NCI-H1694 treated with DMSO at 0.1 percent for 48 hours (cell line): ENCODE results near the gene JSRP1.
"Not testable (repeated sequence)": the region's sequence is repeated elsewhere in the genome, so short reads cannot be mapped to it uniquely, and the experiment has no call there.

Experiments
- DNase-seq: peaks from one replicate; lab custom pipeline; 2025; lab: John Stamatoyannopoulos, UW

Gene JSRP1

DNA sequence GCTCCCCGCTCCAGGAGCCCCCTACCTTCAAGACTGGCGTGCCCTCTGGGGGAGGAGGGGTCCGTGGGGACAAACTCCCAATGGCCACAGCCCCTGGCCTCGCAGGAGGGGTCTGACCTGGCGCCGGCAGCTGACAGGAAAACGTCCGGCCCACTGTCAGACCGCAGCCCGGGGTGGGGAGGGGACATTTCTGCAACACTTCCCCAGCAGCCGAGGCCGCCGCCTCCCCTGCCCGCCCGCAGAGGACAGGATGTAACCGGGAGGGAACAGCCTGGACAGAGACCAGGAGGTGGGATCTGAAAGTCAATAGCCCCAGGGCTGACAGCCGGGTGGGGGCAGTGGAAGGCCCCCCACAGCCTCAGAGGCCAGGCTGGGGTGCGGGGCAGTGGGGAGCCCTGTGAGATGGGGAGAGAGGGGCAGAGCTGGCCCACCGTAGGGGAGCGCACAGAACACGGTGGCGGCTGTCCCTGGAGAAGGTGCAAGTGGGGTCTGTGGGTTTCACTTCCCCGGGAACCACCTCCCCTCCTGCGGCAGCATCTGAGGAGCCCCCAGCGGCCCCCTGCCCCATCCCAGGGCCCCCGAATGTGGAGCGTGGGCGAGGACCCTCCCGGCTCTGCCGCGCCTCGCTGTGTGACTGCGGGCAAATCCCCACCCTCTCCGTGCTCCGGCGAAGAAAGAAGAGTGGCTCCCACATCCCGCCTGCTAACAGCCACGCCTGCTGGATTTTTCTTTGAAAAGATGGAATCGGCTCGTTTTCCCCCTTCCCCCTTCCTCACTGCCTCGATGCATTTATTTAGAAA is 26.0 kb upstream of the JSRP1 start, which contains the start of gene PEAK3:
TSS of gene PEAK3 (minus strand) at position 114 of the 800 bp plus-strand sequence. CDS start 1,244 bp downstream, outside the sequence.
- DNase-seq, result no peak

GRCh38 chr19:2281265-2282061 is 25.2 kb upstream of the JSRP1 start:
- not testable (repeated sequence) for DNase-seq

DNA sequence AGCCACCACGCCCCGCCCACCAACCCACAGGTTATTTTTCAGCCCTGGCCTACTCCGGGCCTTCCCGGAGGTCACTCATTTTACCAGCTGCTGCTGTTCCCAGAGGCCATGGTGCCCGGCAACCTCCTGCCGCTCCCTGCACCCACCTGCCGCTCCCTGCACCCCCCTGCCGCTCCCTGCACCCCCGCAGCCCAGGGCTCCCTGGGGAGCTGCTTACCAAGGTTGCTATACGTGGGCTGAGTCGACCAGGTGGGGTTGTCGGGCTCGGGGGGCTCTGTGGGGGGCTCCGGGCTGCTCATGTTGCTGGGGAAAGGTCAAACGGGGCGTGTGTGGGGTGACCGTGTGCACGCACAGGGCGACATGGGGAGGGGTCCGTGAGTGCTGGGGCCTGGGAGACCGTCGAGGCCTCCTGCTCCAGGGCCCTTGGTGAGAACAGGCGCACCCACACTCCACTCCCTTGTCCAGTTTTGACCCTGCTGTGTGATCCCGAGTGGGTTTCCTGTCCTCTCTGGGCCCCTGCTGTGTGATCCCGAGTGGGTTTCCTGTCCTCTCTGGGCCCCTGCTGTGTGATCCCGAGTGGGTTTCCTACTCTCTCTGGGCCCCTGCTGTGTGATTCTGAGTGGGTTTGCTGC is 24.5 kb upstream of the JSRP1 start:
- DNase-seq, result no peak

GRCh38 chr19:2278459-2279158 is 22.4 kb upstream of the JSRP1 start:
- no peak for DNase-seq

GRCh38 chr19:2277138-2277537 is 20.9 kb upstream of the JSRP1 start:
- no peak for DNase-seq

GRCh38 chr19:2276429-2276986 is 20.3 kb upstream of the JSRP1 start:
- DNase-seq, result no peak

GRCh38 chr19:2275588-2276428 is 19.6 kb upstream of the JSRP1 start:
- DNase-seq, result no peak

DNA sequence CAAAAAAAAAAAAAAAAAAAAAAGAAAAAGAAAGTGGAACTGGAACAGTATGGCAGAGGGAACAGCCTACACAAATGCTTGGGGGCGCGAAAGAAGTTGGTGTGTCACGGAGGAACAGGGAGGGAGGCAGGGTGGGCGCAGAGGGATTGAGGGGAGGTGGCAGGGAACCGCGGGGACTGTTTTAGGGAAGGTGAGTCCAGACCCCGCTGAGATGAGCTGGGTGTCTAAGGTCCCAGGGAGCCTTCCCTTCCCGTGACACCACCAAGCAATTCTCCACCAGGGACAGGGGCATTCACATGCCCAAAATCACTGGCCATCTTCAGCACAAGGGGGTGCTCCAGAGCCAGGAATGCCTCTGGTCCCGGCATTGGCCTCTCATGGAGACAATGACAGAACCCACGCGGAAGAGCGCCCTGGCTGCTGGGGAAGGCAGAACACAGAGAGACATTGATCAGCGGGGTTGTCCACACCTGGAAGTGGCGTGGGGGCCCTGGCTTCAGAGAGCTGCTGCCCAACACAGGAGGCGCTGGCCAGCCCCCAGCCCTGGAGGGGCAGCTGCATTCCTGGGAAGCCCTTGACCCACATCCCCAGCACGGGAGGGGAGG is 18.8 kb upstream of the JSRP1 start:
- DNase-seq, result peak; percentile 53

GRCh38 chr19:2274185-2274711 is 18.0 kb upstream of the JSRP1 start:
- no peak for DNase-seq

DNA sequence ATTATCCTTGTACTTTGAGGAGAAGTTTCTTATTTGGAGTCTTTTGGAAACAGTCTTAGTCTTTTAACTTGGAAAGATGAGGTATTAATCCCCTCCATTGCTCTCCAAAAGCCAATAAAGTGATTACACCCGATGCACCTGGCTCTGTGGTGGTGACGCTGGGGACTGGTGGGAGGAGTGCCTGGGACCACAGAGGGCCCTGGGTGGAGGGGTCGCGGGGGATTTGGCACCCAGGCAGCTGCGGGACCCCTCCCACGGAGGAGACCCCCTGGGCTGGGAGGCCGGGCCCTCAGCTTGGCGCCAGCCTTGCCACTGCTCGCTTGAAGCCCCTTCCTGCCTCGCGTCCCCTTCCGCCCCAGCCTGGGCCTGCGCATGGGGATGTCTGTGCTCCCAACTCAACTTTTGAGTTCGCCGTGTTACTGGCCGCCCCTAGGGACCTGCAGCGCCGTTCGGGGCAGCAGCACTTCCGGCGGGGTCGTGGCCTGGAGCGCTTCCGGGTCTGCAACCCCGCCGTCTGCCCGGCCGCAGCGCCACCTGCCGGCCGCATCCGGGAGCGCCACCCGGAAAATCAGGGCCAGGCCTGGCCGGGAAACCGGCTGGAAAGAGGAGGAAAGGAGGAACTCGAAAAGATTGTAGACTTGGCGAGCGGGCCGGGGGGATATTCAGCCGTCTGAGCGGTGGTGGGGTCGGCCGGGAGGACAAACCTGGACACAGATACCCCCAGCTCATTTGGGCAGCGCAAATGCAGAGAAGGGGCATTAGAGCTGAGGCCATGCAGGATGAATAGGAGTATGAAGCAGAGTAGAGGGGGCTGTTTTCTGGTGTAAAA is 17.4 kb upstream of the JSRP1 start:
- peak; percentile 15 for DNase-seq

GRCh38 chr19:2271234-2272103 is 15.3 kb upstream of the JSRP1 start:
- no peak for DNase-seq

- DNase-seq, result no peak
Observed at GRCh38 chr19:2270423-2271233, 14.4 kb upstream of the JSRP1 start.

DNA sequence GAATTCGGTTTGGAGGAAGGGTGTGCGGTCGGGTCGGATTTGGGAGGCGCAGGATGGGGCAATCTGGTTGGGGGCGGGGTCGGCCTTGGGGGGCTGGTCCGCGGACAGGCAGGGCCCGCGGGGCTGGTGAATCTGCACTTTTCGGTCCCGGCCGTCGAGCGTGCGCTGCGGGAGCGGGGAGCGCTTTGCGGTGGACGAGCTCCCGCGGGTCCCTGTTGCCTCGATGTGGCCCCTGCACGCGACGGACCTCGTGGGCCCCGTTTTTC is 13.9 kb upstream of the JSRP1 start:
- DNase-seq, result no peak

GRCh38 chr19:2269244-2270156 is 13.3 kb upstream of the JSRP1 start:
- peak; percentile 82 for DNase-seq

DNA sequence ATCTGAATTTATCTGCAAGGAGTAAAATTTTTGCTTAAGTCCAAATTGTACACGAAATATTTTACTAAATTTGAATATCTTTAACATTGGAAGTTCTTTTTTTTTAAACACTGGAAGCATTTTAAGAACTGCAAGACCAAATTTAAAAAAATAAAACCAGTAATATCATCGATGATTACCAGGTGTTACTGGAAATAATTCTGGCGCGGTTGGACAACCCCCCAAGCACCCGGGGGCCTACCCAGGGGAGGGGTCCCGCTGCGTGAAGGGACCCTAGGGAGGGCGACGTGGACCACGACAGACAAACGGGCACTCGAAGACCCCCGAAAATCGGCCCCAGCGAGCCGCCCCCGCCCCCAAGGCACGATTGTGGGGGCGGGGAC is 12.6 kb upstream of the JSRP1 start:
- DNase-seq, result no peak

GRCh38 chr19:2268480-2268830 is 12.2 kb upstream of the JSRP1 start:
- DNase-seq, result no peak
